GM11168 (cell line): ENCODE results near the gene FBXL16.

Experiments
- in situ Hi-C: fragments of 300-500 bp; cut with MboI; formaldehyde crosslinking; loops from one replicate; pipeline ENCODE4 v1.12.0; 2022; ENCODE audit warnings: low sequenced_read_pairs; ENCODE audit not compliant: unreplicated experiment

FBXL16 gene

GRCh38 chr16:668519-669171 lies 37.0 kb downstream of the FBXL16 start:
- in situ Hi-C loops, result no loop called here

- in situ Hi-C loops, result no loop called here
Measured at GRCh38 chr16:667780-668518, 37.7 kb downstream of the FBXL16 start, which contains the start of gene RHOT2. TSS of gene RHOT2 (plus strand) at chr16:668132. CDS start at chr16:668200, 68 bp downstream.

- in situ Hi-C loops, result no loop called here
Measured at GRCh38 chr16:667113-667779, 38.4 kb downstream of the FBXL16 start.

- in situ Hi-C loops, result no loop called here
Measured at GRCh38 chr16:666572-666971, 39.0 kb downstream of the FBXL16 start.

GRCh38 chr16:662597-662996 lies 43.0 kb downstream of the FBXL16 start:
- in situ Hi-C loops, result no loop called here

- in situ Hi-C loops, result no loop called here
Measured at GRCh38 chr16:662095-662494, 43.5 kb downstream of the FBXL16 start.

- in situ Hi-C loops, result no loop called here
Measured at GRCh38 chr16:661184-661821, 44.3 kb downstream of the FBXL16 start.

GRCh38 chr16:660459-661183 lies 45.0 kb downstream of the FBXL16 start:
- in situ Hi-C loops, result no loop called here

- in situ Hi-C loops, result no loop called here
Measured at GRCh38 chr16:660132-660458, 45.5 kb downstream of the FBXL16 start.

GRCh38 chr16:659618-660017 lies 46.0 kb downstream of the FBXL16 start:
- in situ Hi-C loops, result no loop called here

GRCh38 chr16:658679-659571 lies 46.7 kb downstream of the FBXL16 start:
- in situ Hi-C loops, result no loop called here

GRCh38 chr16:657487-657886 lies 48.1 kb downstream of the FBXL16 start:
- in situ Hi-C loops, result no loop called here

GRCh38 chr16:654034-654433 lies 51.6 kb downstream of the FBXL16 start:
- in situ Hi-C loops, result no loop called here

- in situ Hi-C loops, result no loop called here
Measured at GRCh38 chr16:652454-653305, 52.9 kb downstream of the FBXL16 start.

- in situ Hi-C loops, result no loop called here
Measured at GRCh38 chr16:651844-652243, 53.8 kb downstream of the FBXL16 start.

GRCh38 chr16:649631-650030 lies 56.0 kb downstream of the FBXL16 start:
- in situ Hi-C loops, result no loop called here

- in situ Hi-C loops, result no loop called here
Measured at GRCh38 chr16:648781-649589, 56.6 kb downstream of the FBXL16 start, which contains the start of gene WDR90. TSS of gene WDR90 (plus strand) at chr16:649365. CDS start at chr16:649417, 52 bp downstream.
